Large intestine (tissue), 3 donors: ENCODE measurements around the gene HS6ST1. TPM values are rescaled to one million over a fixed set of nuclear protein-coding genes. Genes with fewer than 3 reads are reported as not detected.

ENCODE experiments used
- DNase-seq, 2 donors: peaks; one replicate each; pipeline versions ENCODE4 v3.0.0 to v3.0.0-alpha.2; 2013
- H3K27ac ChIP-seq: one replicate; pipeline ENCODE4 v1.5.1; 2013; ENCODE audit warnings: low read length
- H3K27me3 ChIP-seq: 2 replicates; pipeline ENCODE4 v1.6.1; 2013; ENCODE audit warnings: low read length; ENCODE audit not compliant: control insufficient read depth, insufficient read depth
- H3K36me3 ChIP-seq: 2 replicates; pipeline ENCODE4 v1.6.1; 2013; ENCODE audit warnings: low read length; ENCODE audit not compliant: control insufficient read depth, insufficient read depth
- H3K4me1 ChIP-seq: one replicate; pipeline ENCODE4 v1.6.1; 2013; ENCODE audit warnings: low read length; ENCODE audit not compliant: control insufficient read depth, insufficient read depth
- H3K4me3 ChIP-seq: one replicate; pipeline ENCODE4 v1.5.1; 2013; ENCODE audit warnings: low read length
- H3K9me3 ChIP-seq: one replicate; pipeline ENCODE4 v1.6.1; 2013; ENCODE audit warnings: mild to moderate bottlenecking, low read depth, low read length, moderate library complexity; ENCODE audit not compliant: control insufficient read depth
- WGBS: methylation state at CpG from one replicate; pipeline ENCODE4 v1.1.5; 2013; ENCODE audit warnings: low lambda C conversion rate; ENCODE audit not compliant: insufficient coverage; 5-methylcytosine and 5-hydroxymethylcytosine counted together
- polyA plus RNA-seq: library from polyadenylated mRNA; unstranded; fragments of 120-200 nt; gene quantifications from one replicate; pipeline ENCODE4 v1.2.1, GENCODE V29; 2013

HS6ST1 gene
- polyA plus RNA-seq, 1 donor = 22.4 TPM

- Histone ChIP-seq H3K27ac (no peak overlapping the region), H3K4me1 (no peaks in the 10 kb centered on the region), H3K36me3 (no peaks in the 10 kb centered on the region), H3K4me3 (no peak overlapping the region), H3K27me3 (no peaks in the 10 kb centered on the region), H3K9me3 (peaks cover 7% of the 10 kb centered on the region)
- WGBS = no CpG with 5 or more reads among the region's 16 CpGs
- peak in 1 of 2 donors; percentile 18 for DNase-seq
Measured at GRCh38 chr2:128347701-128348539, 29.3 kb upstream of the HS6ST1 start.

GRCh38 chr2:128347171-128347558 is 28.5 kb upstream of the HS6ST1 start:
- Histone ChIP-seq H3K36me3 (no peaks in the 10 kb centered on the region), H3K9me3 (peaks cover 7% of the 10 kb centered on the region), H3K27me3 (no peaks in the 10 kb centered on the region), H3K4me1 (no peaks in the 10 kb centered on the region), H3K4me3 (no peak overlapping the region), H3K27ac (no peak overlapping the region)
- no CpG with 5 or more reads among the region's 14 CpGs for WGBS
- DNase-seq = no peak

GRCh38 chr2:128346291-128347170 is 27.9 kb upstream of the HS6ST1 start:
- WGBS = no CpG with 5 or more reads among the region's 53 CpGs
- no peak for DNase-seq
- Histone ChIP-seq H3K36me3 (no peaks in the 10 kb centered on the region), H3K4me3 (no peak overlapping the region), H3K27me3 (no peaks in the 10 kb centered on the region), H3K4me1 (no peaks in the 10 kb centered on the region), H3K9me3 (peaks cover under 1% of the 10 kb centered on the region), H3K27ac (no peak overlapping the region)

- H3K27me3 ChIP-seq = no peaks in the 10 kb centered on the region
- no CpG with 5 or more reads among the region's 43 CpGs for WGBS
- no peak overlapping the region for H3K27ac ChIP-seq
- no peak for DNase-seq
- no peaks in the 10 kb centered on the region for H3K4me1 ChIP-seq
- no peaks in the 10 kb centered on the region for H3K36me3 ChIP-seq
- no peaks in the 10 kb centered on the region for H3K9me3 ChIP-seq
- H3K4me3 ChIP-seq = no peak overlapping the region
Measured at GRCh38 chr2:128345436-128346165, 26.9 kb upstream of the HS6ST1 start.

- H3K4me3 ChIP-seq = no peak overlapping the region
- no peak overlapping the region for H3K27ac ChIP-seq
- no peaks in the 10 kb centered on the region for H3K27me3 ChIP-seq
- no peaks in the 10 kb centered on the region for H3K36me3 ChIP-seq
- H3K9me3 ChIP-seq = peaks cover 4% of the 10 kb centered on the region
- H3K4me1 ChIP-seq = no peaks in the 10 kb centered on the region
- no CpG with 5 or more reads among the region's 3 CpGs for WGBS
- no peak for DNase-seq
Measured at GRCh38 chr2:128344101-128344500, 25.4 kb upstream of the HS6ST1 start.

- Histone ChIP-seq H3K4me3 (no peak overlapping the region), H3K27me3 (no peaks in the 10 kb centered on the region), H3K9me3 (peaks cover 4% of the 10 kb centered on the region), H3K27ac (no peak overlapping the region), H3K36me3 (no peaks in the 10 kb centered on the region), H3K4me1 (no peaks in the 10 kb centered on the region)
- no peak for DNase-seq
- WGBS = no CpG with 5 or more reads among the region's 1 CpG
Measured at GRCh38 chr2:128343459-128343858, 24.8 kb upstream of the HS6ST1 start.

GRCh38 chr2:128342550-128342949 is 23.9 kb upstream of the HS6ST1 start:
- Histone ChIP-seq H3K4me3 (no peak overlapping the region), H3K36me3 (no peaks in the 10 kb centered on the region), H3K27me3 (no peaks in the 10 kb centered on the region), H3K9me3 (peaks cover 4% of the 10 kb centered on the region), H3K4me1 (no peaks in the 10 kb centered on the region), H3K27ac (no peak overlapping the region)
- no peak for DNase-seq
- WGBS = no CpG with 5 or more reads among the region's 3 CpGs

GRCh38 chr2:128341621-128342020 is 23.0 kb upstream of the HS6ST1 start:
- no CpG with 5 or more reads among the region's 3 CpGs for WGBS
- no peak for DNase-seq
- H3K4me1 ChIP-seq = no peaks in the 10 kb centered on the region
- no peaks in the 10 kb centered on the region for H3K27me3 ChIP-seq
- no peaks in the 10 kb centered on the region for H3K36me3 ChIP-seq
- H3K9me3 ChIP-seq = peaks cover 4% of the 10 kb centered on the region
- H3K4me3 ChIP-seq = no peak overlapping the region
- no peak overlapping the region for H3K27ac ChIP-seq

- DNase-seq = no peak
- no peak overlapping the region for H3K4me3 ChIP-seq
- H3K27ac ChIP-seq = no peak overlapping the region
- 90% methylated on average over 2 of the region's 2 CpGs for WGBS
- no peaks in the 10 kb centered on the region for H3K27me3 ChIP-seq
- no peaks in the 10 kb centered on the region for H3K4me1 ChIP-seq
- peaks cover 4% of the 10 kb centered on the region for H3K9me3 ChIP-seq
- no peaks in the 10 kb centered on the region for H3K36me3 ChIP-seq
Measured at GRCh38 chr2:128332091-128332634, 13.5 kb upstream of the HS6ST1 start.

GRCh38 chr2:128330583-128330982 is 11.9 kb upstream of the HS6ST1 start:
- peaks cover 4% of the 10 kb centered on the region for H3K9me3 ChIP-seq
- H3K36me3 ChIP-seq = no peaks in the 10 kb centered on the region
- no peak overlapping the region for H3K4me3 ChIP-seq
- no peaks in the 10 kb centered on the region for H3K4me1 ChIP-seq
- no peaks in the 10 kb centered on the region for H3K27me3 ChIP-seq
- no peak overlapping the region for H3K27ac ChIP-seq
- DNase-seq = no peak
- 100% methylated on average over 2 of the region's 5 CpGs for WGBS
